ENCODE data around the gene IPPK. TPM values are rescaled to one million over a fixed set of nuclear protein-coding genes. Genes with fewer than 3 reads are reported as not detected.

Gene IPPK
- total and polyA plus RNA-seq, 10 donors, result 6.1 to 14.6 (median 11.5) TPM

- TF ChIP-seq POLR2AphosphoS5 (IDR thresholded peaks at IDR 0.05), result peak in 1 of 3 donors; percentile 36
- no peak for TF ChIP-seq POLR2A (IDR thresholded peaks at IDR 0.05)
- TF ChIP-seq CTCF (IDR thresholded peaks at IDR 0.05 in 8 of 11, conservative IDR thresholded peaks at IDR 0.05 in 3 of 11), result no peak
- 87 to 95% (median 88%) methylated on average over 20 to 21 of the region's 21 CpGs for WGBS, 5 donors
- intact Hi-C loops (cut with DNase I; ENCODE audit: low total_unique reads), result loop anchor here (5.0 kb wide), 1 partner anchor 75 kb away; no protein-coding TSS in a partner anchor
- DNase-seq, result peak; percentile 73
- no peaks in the 10 kb centered on the region for H3K27me3 ChIP-seq (replicated peaks in 1 of 7)
- H3K4me1 ChIP-seq, result peaks cover 3 to 58% (median 37%) of the 10 kb centered on the region in 6 donors
- no peaks in the 10 kb centered on the region for H3K9me3 ChIP-seq
- H3K27ac ChIP-seq, result peak overlapping the region in 2 of 8 donors; percentile 45 to 56
- H3K36me3 ChIP-seq, result peaks cover 0 to 99% (median 89%) of the 10 kb centered on the region in 6 donors
- H3K4me3 ChIP-seq, result no peak overlapping the region
Measured at GRCh38 chr9:92717201-92718085, 47.5 kb upstream of the IPPK start.

- TF ChIP-seq POLR2A (IDR thresholded peaks at IDR 0.05) (no peak), POLR2AphosphoS5 (IDR thresholded peaks at IDR 0.05) (peak in 1 of 3 donors; percentile 42), CTCF (IDR thresholded peaks at IDR 0.05 in 8 of 11, conservative IDR thresholded peaks at IDR 0.05 in 3 of 11) (peak; percentile 84 to 96 (median 94))
- Histone ChIP-seq H3K36me3 (peaks cover 0 to 99% (median 80%) of the 10 kb centered on the region in 6 donors), H3K27ac (peak overlapping the region in 2 of 8 donors; percentile 45 to 56)
Measured at GRCh38 chr9:92716557-92716956, 46.6 kb upstream of the IPPK start.

GRCh38 chr9:92715488-92716231, 45.7 kb upstream of the IPPK start:
- peak overlapping the region in 1 of 8 donors; percentile 45 for H3K27ac ChIP-seq
- intact Hi-C loops (cut with DNase I; ENCODE audit: low total_unique reads), result loop anchor here (5.0 kb wide), 1 partner anchor 77 kb away; no protein-coding TSS in a partner anchor
- no peaks in the 10 kb centered on the region for H3K27me3 ChIP-seq (replicated peaks in 1 of 7)
- H3K36me3 ChIP-seq, result peaks cover 0 to 99% (median 75%) of the 10 kb centered on the region in 6 donors
- DNase-seq, result peak; percentile 78
- no peaks in the 10 kb centered on the region for H3K9me3 ChIP-seq
- no peak overlapping the region for H3K4me3 ChIP-seq
- peaks cover 12 to 58% (median 35%) of the 10 kb centered on the region in 6 donors for H3K4me1 ChIP-seq
- TF ChIP-seq POLR2A (IDR thresholded peaks at IDR 0.05) (no peak), CTCF (IDR thresholded peaks at IDR 0.05 in 8 of 11, conservative IDR thresholded peaks at IDR 0.05 in 3 of 11) (no peak), POLR2AphosphoS5 (IDR thresholded peaks at IDR 0.05) (no peak)
- WGBS, 5 donors, result 79 to 90% (median 83%) methylated on average over 9 to 17 of the region's 17 CpGs

More at GRCh38 chr9:92716557-92716956, 46.6 kb upstream of the IPPK start:
- Histone ChIP-seq H3K27me3 (replicated peaks in 1 of 7) (no peaks in the 10 kb centered on the region), H3K9me3 (no peaks in the 10 kb centered on the region), H3K4me3 (no peak overlapping the region), H3K4me1 (peaks cover 8 to 58% (median 38%) of the 10 kb centered on the region in 6 donors)
- 28 to 55% (median 38%) methylated on average over 3 to 4 of the region's 4 CpGs for WGBS, 5 donors
- DNase-seq, result peak; percentile 90
- intact Hi-C loops (cut with DNase I; ENCODE audit: low total_unique reads), result loop anchor here (5.0 kb wide), 1 partner anchor 76 kb away; no protein-coding TSS in a partner anchor
